ENCODE data around the gene KLK7. TPM values are rescaled to one million over a fixed set of nuclear protein-coding genes. Genes with fewer than 3 reads are reported as not detected.

Gene KLK7
- total RNA-seq, 1 experiment from 2014 or later = not detected

DNA sequence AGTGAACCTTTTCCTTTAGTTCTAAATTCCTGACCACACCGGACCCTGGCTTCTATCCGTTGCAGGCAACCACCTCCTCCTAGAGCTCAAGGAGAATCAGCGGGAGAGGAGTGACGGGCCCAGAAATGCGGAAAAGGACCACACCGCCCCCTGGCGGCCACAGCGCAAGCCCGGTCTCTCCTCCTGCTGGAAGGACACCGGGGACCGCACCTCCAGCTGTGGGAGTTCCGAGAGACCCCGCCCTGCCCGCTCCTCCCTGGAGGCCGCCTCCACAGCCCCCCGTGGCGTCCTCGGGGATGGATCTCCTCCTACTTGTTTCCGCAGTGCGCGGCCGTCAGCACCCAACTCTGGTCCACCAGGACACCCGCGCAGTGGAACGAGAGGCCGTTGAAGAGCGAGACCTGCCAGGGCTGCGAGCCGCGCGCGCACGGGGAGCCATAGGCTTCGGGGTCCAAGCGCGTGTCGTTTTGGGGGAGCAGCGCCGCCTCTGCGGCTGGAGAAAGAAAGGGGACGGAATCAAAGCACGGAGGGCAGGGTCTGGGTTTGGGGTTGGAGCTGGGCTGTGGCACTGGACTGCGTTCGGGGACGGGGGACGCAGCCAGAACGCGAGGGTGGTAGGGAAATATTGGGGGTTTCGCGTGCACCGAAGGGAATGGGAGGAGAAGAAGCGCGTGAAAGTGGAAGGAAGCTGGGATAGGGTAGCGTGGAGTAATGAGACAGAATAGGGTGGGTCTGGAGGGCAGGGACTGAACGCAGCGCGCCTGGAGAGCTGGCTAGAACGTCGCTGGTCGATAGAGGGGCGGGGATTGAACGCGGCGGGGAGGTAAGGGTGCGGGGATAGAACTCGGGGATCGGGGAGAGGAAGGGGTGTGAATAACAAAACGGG, 33.3 kb upstream of the KLK7 start:
- no peaks in the 10 kb centered on the region for H3K36me3 ChIP-seq (ENCODE audit: insufficient read depth, low read length)
- no peak overlapping the region for H2AFZ ChIP-seq (ENCODE audit: low read length)
- no peak overlapping the region for H3K9ac ChIP-seq (ENCODE audit: low read length)
- DNase-seq = no peak
- peaks cover 3% of the 10 kb centered on the region; the same call in 1 of the 2 replicates for H4K20me1 ChIP-seq (ENCODE audit: insufficient read depth, low read depth, low read length)
- H3K79me2 ChIP-seq (ENCODE audit: low read length) = no peaks in the 10 kb centered on the region
- no peak overlapping the region for H3K27ac ChIP-seq (ENCODE audit: low read length)
- no peak overlapping the region for H3K4me2 ChIP-seq (ENCODE audit: low read depth, low read length, poor library complexity, severe bottlenecking)
- H3K4me1 ChIP-seq (ENCODE audit: low read length) = no peaks in the 10 kb centered on the region
- no peaks in the 10 kb centered on the region for H3K27me3 ChIP-seq (ENCODE audit: low read length)
- H3K4me3 ChIP-seq (ENCODE audit: low read length) = no peak overlapping the region
- H3K9me3 ChIP-seq (ENCODE audit: low read length) = no peaks in the 10 kb centered on the region
- H3K9me2 ChIP-seq (replicated peaks; ENCODE audit: insufficient read depth, low read length) = no peaks in the 10 kb centered on the region

DNA sequence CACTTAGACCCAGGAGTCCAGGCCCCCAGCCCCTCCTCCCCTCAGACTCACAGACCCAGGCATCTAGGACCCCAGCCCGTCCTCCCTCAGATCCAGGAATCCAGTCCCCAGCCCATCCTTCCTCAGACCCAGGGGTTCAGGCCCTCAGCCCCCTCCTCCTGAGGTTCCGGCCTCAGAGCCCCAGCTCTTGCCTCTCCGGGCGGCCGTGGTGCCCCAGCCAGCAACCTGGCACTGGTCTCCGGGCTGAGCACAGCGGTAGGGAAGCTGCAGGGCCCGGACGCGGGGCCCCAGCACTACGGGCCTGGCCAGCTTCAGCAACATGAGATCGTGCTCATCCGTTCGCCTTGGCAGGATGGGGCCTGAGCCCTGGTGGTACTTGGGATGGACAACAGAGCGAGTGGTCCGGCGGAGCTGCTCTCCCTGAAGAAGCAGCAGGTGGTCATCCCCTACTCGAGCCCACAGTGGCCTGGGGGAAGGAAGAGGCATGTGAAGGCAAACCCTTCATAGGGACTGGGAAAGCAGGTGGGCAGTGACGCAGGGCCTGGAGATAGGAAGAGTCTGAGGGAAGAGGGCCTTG, 32.1 kb upstream of the KLK7 start:
- Histone ChIP-seq H3K4me2 (ENCODE audit: low read depth, low read length, poor library complexity, severe bottlenecking) (no peak overlapping the region), H3K36me3 (ENCODE audit: insufficient read depth, low read length) (no peaks in the 10 kb centered on the region), H3K79me2 (ENCODE audit: low read length) (no peaks in the 10 kb centered on the region), H4K20me1 (ENCODE audit: insufficient read depth, low read depth, low read length) (peaks cover 3% of the 10 kb centered on the region; the same call in 1 of the 2 replicates), H3K4me1 (ENCODE audit: low read length) (no peaks in the 10 kb centered on the region), H3K4me3 (ENCODE audit: low read length) (no peak overlapping the region), H2AFZ (ENCODE audit: low read length) (no peak overlapping the region), H3K9me3 (ENCODE audit: low read length) (no peaks in the 10 kb centered on the region), H3K27me3 (ENCODE audit: low read length) (no peaks in the 10 kb centered on the region), H3K9ac (ENCODE audit: low read length) (no peak overlapping the region), H3K9me2 (replicated peaks; ENCODE audit: insufficient read depth, low read length) (no peaks in the 10 kb centered on the region), H3K27ac (ENCODE audit: low read length) (no peak overlapping the region)
- DNase-seq = no peak

DNA sequence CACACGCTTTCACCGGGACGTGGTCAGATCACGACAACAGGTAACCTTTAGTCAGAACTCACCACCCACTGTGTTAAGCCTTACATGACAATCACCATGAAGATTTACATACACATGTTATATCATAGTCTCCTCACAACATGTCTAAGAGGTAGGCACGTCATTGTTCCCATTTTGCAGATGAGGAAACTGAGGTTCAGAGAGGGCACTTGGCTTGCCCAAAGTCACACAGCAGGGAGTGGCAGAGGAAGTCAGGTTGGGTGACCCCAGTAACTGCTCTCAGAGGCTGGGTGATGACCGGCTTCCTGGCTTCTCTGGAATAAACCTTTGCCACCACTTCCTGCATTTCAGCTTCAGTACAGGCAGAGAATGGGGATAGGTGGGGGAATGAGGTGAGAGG, 30.5 kb upstream of the KLK7 start:
- H3K4me1 ChIP-seq (ENCODE audit: low read length) = no peaks in the 10 kb centered on the region
- no peak overlapping the region for H3K27ac ChIP-seq (ENCODE audit: low read length)
- H3K9ac ChIP-seq (ENCODE audit: low read length) = no peak overlapping the region
- H4K20me1 ChIP-seq (ENCODE audit: insufficient read depth, low read depth, low read length) = peaks cover 3% of the 10 kb centered on the region; the same call in 1 of the 2 replicates
- DNase-seq = no peak
- no peaks in the 10 kb centered on the region for H3K36me3 ChIP-seq (ENCODE audit: insufficient read depth, low read length)
- no peaks in the 10 kb centered on the region for H3K9me2 ChIP-seq (replicated peaks; ENCODE audit: insufficient read depth, low read length)
- no peak overlapping the region for H3K4me2 ChIP-seq (ENCODE audit: low read depth, low read length, poor library complexity, severe bottlenecking)
- no peak overlapping the region for H3K4me3 ChIP-seq (ENCODE audit: low read length)
- no peaks in the 10 kb centered on the region for H3K79me2 ChIP-seq (ENCODE audit: low read length)
- no peak overlapping the region for H2AFZ ChIP-seq (ENCODE audit: low read length)
- no peaks in the 10 kb centered on the region for H3K9me3 ChIP-seq (ENCODE audit: low read length)
- no peaks in the 10 kb centered on the region for H3K27me3 ChIP-seq (ENCODE audit: low read length)

GRCh38 chr19:51012661-51013190, 29.0 kb upstream of the KLK7 start:
- Histone ChIP-seq H3K9me2 (replicated peaks; ENCODE audit: insufficient read depth, low read length) (no peaks in the 10 kb centered on the region), H3K9me3 (ENCODE audit: low read length) (no peaks in the 10 kb centered on the region), H3K27me3 (ENCODE audit: low read length) (no peaks in the 10 kb centered on the region), H3K4me1 (ENCODE audit: low read length) (no peaks in the 10 kb centered on the region), H4K20me1 (ENCODE audit: insufficient read depth, low read depth, low read length) (peaks cover 3% of the 10 kb centered on the region; the same call in 1 of the 2 replicates), H3K36me3 (ENCODE audit: insufficient read depth, low read length) (no peaks in the 10 kb centered on the region), H3K4me2 (ENCODE audit: low read depth, low read length, poor library complexity, severe bottlenecking) (no peak overlapping the region), H3K79me2 (ENCODE audit: low read length) (no peaks in the 10 kb centered on the region), H2AFZ (ENCODE audit: low read length) (no peak overlapping the region), H3K27ac (ENCODE audit: low read length) (no peak overlapping the region), H3K4me3 (ENCODE audit: low read length) (no peak overlapping the region), H3K9ac (ENCODE audit: low read length) (no peak overlapping the region)
- no peak for DNase-seq

DNA sequence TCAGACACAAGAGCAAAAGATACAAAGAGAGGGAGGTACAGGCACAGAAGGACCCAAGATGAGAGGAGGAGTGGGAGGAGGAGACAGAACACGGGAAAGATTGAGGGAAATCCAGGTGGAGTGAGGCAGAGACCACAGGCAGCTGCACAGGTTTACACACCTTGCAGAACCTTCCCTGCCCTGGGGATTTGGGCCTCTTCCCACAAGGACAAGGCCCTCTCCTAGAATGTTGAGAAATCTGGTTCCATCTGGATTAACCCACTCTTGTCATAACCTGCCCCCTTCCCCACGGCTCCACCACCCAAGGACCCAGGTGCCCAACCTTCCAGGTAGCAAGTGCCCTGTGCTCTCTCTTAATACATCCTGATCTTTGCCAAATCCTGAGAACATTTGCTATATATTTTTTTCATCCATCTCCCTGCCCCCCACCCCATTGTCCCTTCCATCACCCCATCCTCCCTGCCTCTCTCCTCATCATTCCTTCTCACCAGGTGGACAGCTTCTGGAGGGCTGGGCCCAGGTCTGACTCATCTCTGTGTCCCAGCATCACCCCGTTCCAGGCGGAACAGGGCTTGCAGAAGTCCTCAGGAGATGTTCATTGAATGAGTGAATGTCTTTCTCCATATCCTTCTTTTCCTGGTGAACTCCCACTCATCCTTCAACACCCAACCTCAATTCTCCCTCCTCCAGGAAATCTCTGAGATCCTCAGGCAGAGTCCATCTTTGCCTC, 26.5 kb upstream of the KLK7 start:
- no peaks in the 10 kb centered on the region for H3K36me3 ChIP-seq (ENCODE audit: insufficient read depth, low read length)
- no peak overlapping the region for H3K4me2 ChIP-seq (ENCODE audit: low read depth, low read length, poor library complexity, severe bottlenecking)
- H3K9me2 ChIP-seq (replicated peaks; ENCODE audit: insufficient read depth, low read length) = no peaks in the 10 kb centered on the region
- H3K4me1 ChIP-seq (ENCODE audit: low read length) = no peaks in the 10 kb centered on the region
- H3K4me3 ChIP-seq (ENCODE audit: low read length) = no peak overlapping the region
- no peak overlapping the region for H3K9ac ChIP-seq (ENCODE audit: low read length)
- no peak for DNase-seq
- H3K27ac ChIP-seq (ENCODE audit: low read length) = no peak overlapping the region
- no peaks in the 10 kb centered on the region for H3K9me3 ChIP-seq (ENCODE audit: low read length)
- no peak overlapping the region for H2AFZ ChIP-seq (ENCODE audit: low read length)
- H4K20me1 ChIP-seq (ENCODE audit: insufficient read depth, low read depth, low read length) = 0 out of 2 replicates have a peak, but pooled peaks cover under 1% of the 10 kb centered on the region
- H3K79me2 ChIP-seq (ENCODE audit: low read length) = no peaks in the 10 kb centered on the region
- H3K27me3 ChIP-seq (ENCODE audit: low read length) = no peaks in the 10 kb centered on the region

GRCh38 chr19:51009061-51009891, 25.6 kb upstream of the KLK7 start:
- H3K79me2 ChIP-seq (ENCODE audit: low read length) = no peaks in the 10 kb centered on the region
- no peak for DNase-seq
- H3K9me2 ChIP-seq (replicated peaks; ENCODE audit: insufficient read depth, low read length) = no peaks in the 10 kb centered on the region
- no peaks in the 10 kb centered on the region for H3K9me3 ChIP-seq (ENCODE audit: low read length)
- H3K4me2 ChIP-seq (ENCODE audit: low read depth, low read length, poor library complexity, severe bottlenecking) = no peak overlapping the region
- H3K4me1 ChIP-seq (ENCODE audit: low read length) = no peaks in the 10 kb centered on the region
- no peak overlapping the region for H2AFZ ChIP-seq (ENCODE audit: low read length)
- H3K36me3 ChIP-seq (ENCODE audit: insufficient read depth, low read length) = no peaks in the 10 kb centered on the region
- no peak overlapping the region for H3K9ac ChIP-seq (ENCODE audit: low read length)
- H3K4me3 ChIP-seq (ENCODE audit: low read length) = no peak overlapping the region
- no peaks in the 10 kb centered on the region for H4K20me1 ChIP-seq (ENCODE audit: insufficient read depth, low read depth, low read length)
- H3K27ac ChIP-seq (ENCODE audit: low read length) = no peak overlapping the region
- H3K27me3 ChIP-seq (ENCODE audit: low read length) = no peaks in the 10 kb centered on the region

GRCh38 chr19:51007488-51007887, 23.8 kb upstream of the KLK7 start:
- Histone ChIP-seq H3K36me3 (ENCODE audit: insufficient read depth, low read length) (no peaks in the 10 kb centered on the region), H3K4me1 (ENCODE audit: low read length) (no peaks in the 10 kb centered on the region)
- DNase-seq = no peak

More at GRCh38 chr19:51007488-51007887, 23.8 kb upstream of the KLK7 start:
- Histone ChIP-seq H3K4me3 (ENCODE audit: low read length) (no peak overlapping the region), H3K27me3 (ENCODE audit: low read length) (no peaks in the 10 kb centered on the region), H3K4me2 (ENCODE audit: low read depth, low read length, poor library complexity, severe bottlenecking) (no peak overlapping the region), H3K9ac (ENCODE audit: low read length) (no peak overlapping the region), H4K20me1 (ENCODE audit: insufficient read depth, low read depth, low read length) (no peaks in the 10 kb centered on the region), H3K27ac (ENCODE audit: low read length) (no peak overlapping the region), H2AFZ (ENCODE audit: low read length) (no peak overlapping the region), H3K79me2 (ENCODE audit: low read length) (no peaks in the 10 kb centered on the region), H3K9me3 (ENCODE audit: low read length) (no peaks in the 10 kb centered on the region), H3K9me2 (replicated peaks; ENCODE audit: insufficient read depth, low read length) (no peaks in the 10 kb centered on the region)

Data from Karpas-422 (cell line).